ENCODE data around the gene ZFAND3. TPM values are rescaled to one million over a fixed set of nuclear protein-coding genes. Genes with fewer than 3 reads are reported as not detected.

ZFAND3 gene
- total and polyA plus RNA-seq, 3 donors from 2014 or later, result 104 to 329 (median 109) TPM

- H3K4me3 ChIP-seq, result no peak overlapping the region
- H3K27me3 ChIP-seq, result no peaks in the 10 kb centered on the region
- no peak for TF ChIP-seq POLR2A (IDR thresholded peaks at IDR 0.05)
- TF ChIP-seq CTCF (IDR thresholded peaks at IDR 0.05), result no peak
- intact Hi-C loops (cut with DNase I; ENCODE audit: low total_unique reads), result no loop called here
- H3K4me1 ChIP-seq, result no peaks in the 10 kb centered on the region
- H3K27ac ChIP-seq, result no peak overlapping the region
- no peaks in the 10 kb centered on the region for H3K36me3 ChIP-seq (ENCODE audit: low read depth, missing control alignments)
- DNase-seq, result no peak
- H3K9me3 ChIP-seq, result no peaks in the 10 kb centered on the region
- 86 to 88% methylated on average over 8 of the region's 8 CpGs for WGBS, 2 donors
These were observed 96.6 kb downstream of the ZFAND3 start for GRCh38 chr6:37916149-37916548.

GRCh38 chr6:37916675-37917074 lies 97.1 kb downstream of the ZFAND3 start:
- Histone ChIP-seq H3K27ac (no peak overlapping the region), H3K4me3 (no peak overlapping the region), H3K36me3 (ENCODE audit: low read depth, missing control alignments) (no peaks in the 10 kb centered on the region), H3K4me1 (no peaks in the 10 kb centered on the region), H3K27me3 (no peaks in the 10 kb centered on the region), H3K9me3 (no peaks in the 10 kb centered on the region)
- intact Hi-C loops (cut with DNase I; ENCODE audit: low total_unique reads), result no loop called here
- WGBS, 2 donors, result 91 to 98% methylated on average over 2 of the region's 2 CpGs
- TF ChIP-seq CTCF (IDR thresholded peaks at IDR 0.05) (no peak), POLR2A (IDR thresholded peaks at IDR 0.05) (no peak)
- no peak for DNase-seq

GRCh38 chr6:37917566-37917965 lies 98.0 kb downstream of the ZFAND3 start:
- WGBS, 2 donors, result 71 to 93% methylated on average over 2 of the region's 2 CpGs
- intact Hi-C loops (cut with DNase I; ENCODE audit: low total_unique reads), result no loop called here
- Histone ChIP-seq H3K9me3 (no peaks in the 10 kb centered on the region), H3K4me3 (no peak overlapping the region), H3K27me3 (no peaks in the 10 kb centered on the region), H3K36me3 (ENCODE audit: low read depth, missing control alignments) (no peaks in the 10 kb centered on the region), H3K27ac (no peak overlapping the region), H3K4me1 (no peaks in the 10 kb centered on the region)
- TF ChIP-seq POLR2A (IDR thresholded peaks at IDR 0.05) (no peak), CTCF (IDR thresholded peaks at IDR 0.05) (no peak)
- no peak for DNase-seq

- WGBS, 2 donors, result 79 to 81% methylated on average over 3 of the region's 3 CpGs
These were observed 100.1 kb downstream of the ZFAND3 start for GRCh38 chr6:37919417-37920157.

More at GRCh38 chr6:37919417-37920157, 100.1 kb downstream of the ZFAND3 start:
- no peak for DNase-seq
- TF ChIP-seq CTCF (IDR thresholded peaks at IDR 0.05) (no peak), POLR2A (IDR thresholded peaks at IDR 0.05) (no peak)
- Histone ChIP-seq H3K27ac (no peak overlapping the region), H3K27me3 (no peaks in the 10 kb centered on the region), H3K9me3 (no peaks in the 10 kb centered on the region), H3K4me3 (no peak overlapping the region), H3K36me3 (ENCODE audit: low read depth, missing control alignments) (no peaks in the 10 kb centered on the region), H3K4me1 (no peaks in the 10 kb centered on the region)
- intact Hi-C loops (cut with DNase I; ENCODE audit: low total_unique reads), result no loop called here

All from testis (tissue), 3 donors.